ENCODE measurements around the gene SCN1A.

SCN1A gene

GRCh38 chr2:166090908-166091307 is 36.9 kb downstream of the SCN1A start:
- Histone ChIP-seq H3K4me3 (ENCODE audit: low read length) (peak overlapping the region; percentile 27), H3K4me1 (ENCODE audit: insufficient read depth, low read length) (peaks cover 11% of the 10 kb centered on the region), H3K36me3 (ENCODE audit: insufficient read depth, low read length) (no peaks in the 10 kb centered on the region), H3K9me3 (ENCODE audit: low read length) (no peaks in the 10 kb centered on the region), H3K27me3 (ENCODE audit: insufficient read depth, low read length) (no peaks in the 10 kb centered on the region), H2AFZ (ENCODE audit: low read depth, low read length) (peak overlapping the region; percentile 85)

- Histone ChIP-seq H3K36me3 (ENCODE audit: insufficient read depth, low read length) (no peaks in the 10 kb centered on the region), H3K27me3 (ENCODE audit: insufficient read depth, low read length) (no peaks in the 10 kb centered on the region), H3K4me1 (ENCODE audit: insufficient read depth, low read length) (peaks cover 11% of the 10 kb centered on the region), H3K4me3 (ENCODE audit: low read length) (no peak overlapping the region), H3K9me3 (ENCODE audit: low read length) (no peaks in the 10 kb centered on the region), H2AFZ (ENCODE audit: low read depth, low read length) (no peak overlapping the region)
Measured at GRCh38 chr2:166090346-166090745, 37.5 kb downstream of the SCN1A start.

GRCh38 chr2:166088634-166089033 is 39.2 kb downstream of the SCN1A start:
- H3K36me3 ChIP-seq (ENCODE audit: insufficient read depth, low read length): no peaks in the 10 kb centered on the region
- no peaks in the 10 kb centered on the region for H3K27me3 ChIP-seq (ENCODE audit: insufficient read depth, low read length)
- no peaks in the 10 kb centered on the region for H3K9me3 ChIP-seq (ENCODE audit: low read length)
- H3K4me3 ChIP-seq (ENCODE audit: low read length): no peak overlapping the region
- no peak overlapping the region for H2AFZ ChIP-seq (ENCODE audit: low read depth, low read length)
- peaks cover 19% of the 10 kb centered on the region for H3K4me1 ChIP-seq (ENCODE audit: insufficient read depth, low read length)

- peak overlapping the region; percentile 5 for H2AFZ ChIP-seq (ENCODE audit: low read depth, low read length)
Measured at GRCh38 chr2:166084301-166084700, 43.5 kb downstream of the SCN1A start.

GRCh38 chr2:166082736-166083135 is 45.1 kb downstream of the SCN1A start:
- H2AFZ ChIP-seq (ENCODE audit: low read depth, low read length): no peak overlapping the region
- no peaks in the 10 kb centered on the region for H3K36me3 ChIP-seq (ENCODE audit: insufficient read depth, low read length)
- no peaks in the 10 kb centered on the region for H3K27me3 ChIP-seq (ENCODE audit: insufficient read depth, low read length)
- H3K4me1 ChIP-seq (ENCODE audit: insufficient read depth, low read length): peaks cover 9% of the 10 kb centered on the region
- no peak overlapping the region for H3K4me3 ChIP-seq (ENCODE audit: low read length)
- H3K9me3 ChIP-seq (ENCODE audit: low read length): no peaks in the 10 kb centered on the region

More at GRCh38 chr2:166084301-166084700, 43.5 kb downstream of the SCN1A start:
- H3K27me3 ChIP-seq (ENCODE audit: insufficient read depth, low read length): no peaks in the 10 kb centered on the region
- H3K4me1 ChIP-seq (ENCODE audit: insufficient read depth, low read length): peaks cover 9% of the 10 kb centered on the region
- H3K9me3 ChIP-seq (ENCODE audit: low read length): no peaks in the 10 kb centered on the region
- no peak overlapping the region for H3K4me3 ChIP-seq (ENCODE audit: low read length)
- no peaks in the 10 kb centered on the region for H3K36me3 ChIP-seq (ENCODE audit: insufficient read depth, low read length)

- H3K36me3 ChIP-seq (ENCODE audit: insufficient read depth, low read length): no peaks in the 10 kb centered on the region
- H3K9me3 ChIP-seq (ENCODE audit: low read length): no peaks in the 10 kb centered on the region
- no peaks in the 10 kb centered on the region for H3K27me3 ChIP-seq (ENCODE audit: insufficient read depth, low read length)
- H3K4me3 ChIP-seq (ENCODE audit: low read length): no peak overlapping the region
- H2AFZ ChIP-seq (ENCODE audit: low read depth, low read length): no peak overlapping the region
- peaks cover 9% of the 10 kb centered on the region for H3K4me1 ChIP-seq (ENCODE audit: insufficient read depth, low read length)
Measured at GRCh38 chr2:166081852-166082251, 46.0 kb downstream of the SCN1A start.

- H3K36me3 ChIP-seq (ENCODE audit: insufficient read depth, low read length): no peaks in the 10 kb centered on the region
- H2AFZ ChIP-seq (ENCODE audit: low read depth, low read length): no peak overlapping the region
- H3K9me3 ChIP-seq (ENCODE audit: low read length): no peaks in the 10 kb centered on the region
- no peak overlapping the region for H3K4me3 ChIP-seq (ENCODE audit: low read length)
- no peaks in the 10 kb centered on the region for H3K27me3 ChIP-seq (ENCODE audit: insufficient read depth, low read length)
- peaks cover 9% of the 10 kb centered on the region for H3K4me1 ChIP-seq (ENCODE audit: insufficient read depth, low read length)
Measured at GRCh38 chr2:166081131-166081632, 46.6 kb downstream of the SCN1A start.

GRCh38 chr2:166074430-166074829 is 53.4 kb downstream of the SCN1A start:
- Histone ChIP-seq H3K4me1 (ENCODE audit: insufficient read depth, low read length) (no peaks in the 10 kb centered on the region), H3K9me3 (ENCODE audit: low read length) (no peaks in the 10 kb centered on the region), H3K27me3 (ENCODE audit: insufficient read depth, low read length) (no peaks in the 10 kb centered on the region), H2AFZ (ENCODE audit: low read depth, low read length) (no peak overlapping the region), H3K36me3 (ENCODE audit: insufficient read depth, low read length) (no peaks in the 10 kb centered on the region), H3K4me3 (ENCODE audit: low read length) (no peak overlapping the region)

- H3K27me3 ChIP-seq (ENCODE audit: insufficient read depth, low read length): no peaks in the 10 kb centered on the region
- no peak overlapping the region for H3K4me3 ChIP-seq (ENCODE audit: low read length)
- H3K36me3 ChIP-seq (ENCODE audit: insufficient read depth, low read length): no peaks in the 10 kb centered on the region
- no peaks in the 10 kb centered on the region for H3K9me3 ChIP-seq (ENCODE audit: low read length)
- H3K4me1 ChIP-seq (ENCODE audit: insufficient read depth, low read length): no peaks in the 10 kb centered on the region
- no peak overlapping the region for H2AFZ ChIP-seq (ENCODE audit: low read depth, low read length)
Measured at GRCh38 chr2:166074011-166074410, 53.8 kb downstream of the SCN1A start.

GRCh38 chr2:166070231-166070630 is 57.6 kb downstream of the SCN1A start:
- Histone ChIP-seq H3K4me1 (ENCODE audit: insufficient read depth, low read length) (no peaks in the 10 kb centered on the region), H3K9me3 (ENCODE audit: low read length) (no peaks in the 10 kb centered on the region), H3K36me3 (ENCODE audit: insufficient read depth, low read length) (no peaks in the 10 kb centered on the region), H3K4me3 (ENCODE audit: low read length) (no peak overlapping the region), H2AFZ (ENCODE audit: low read depth, low read length) (no peak overlapping the region), H3K27me3 (ENCODE audit: insufficient read depth, low read length) (no peaks in the 10 kb centered on the region)

GRCh38 chr2:166068981-166069380 is 58.8 kb downstream of the SCN1A start:
- H3K9me3 ChIP-seq (ENCODE audit: low read length): no peaks in the 10 kb centered on the region
- H3K4me1 ChIP-seq (ENCODE audit: insufficient read depth, low read length): no peaks in the 10 kb centered on the region
- no peaks in the 10 kb centered on the region for H3K36me3 ChIP-seq (ENCODE audit: insufficient read depth, low read length)
- H2AFZ ChIP-seq (ENCODE audit: low read depth, low read length): no peak overlapping the region
- H3K27me3 ChIP-seq (ENCODE audit: insufficient read depth, low read length): no peaks in the 10 kb centered on the region
- no peak overlapping the region for H3K4me3 ChIP-seq (ENCODE audit: low read length)

GRCh38 chr2:166067229-166067628 is 60.6 kb downstream of the SCN1A start:
- Histone ChIP-seq H3K4me3 (ENCODE audit: low read length) (no peak overlapping the region), H3K27me3 (ENCODE audit: insufficient read depth, low read length) (no peaks in the 10 kb centered on the region), H3K9me3 (ENCODE audit: low read length) (no peaks in the 10 kb centered on the region), H3K36me3 (ENCODE audit: insufficient read depth, low read length) (no peaks in the 10 kb centered on the region), H2AFZ (ENCODE audit: low read depth, low read length) (no peak overlapping the region), H3K4me1 (ENCODE audit: insufficient read depth, low read length) (no peaks in the 10 kb centered on the region)

- no peak overlapping the region for H2AFZ ChIP-seq (ENCODE audit: low read depth, low read length)
- H3K4me3 ChIP-seq (ENCODE audit: low read length): no peak overlapping the region
- no peaks in the 10 kb centered on the region for H3K4me1 ChIP-seq (ENCODE audit: insufficient read depth, low read length)
- H3K27me3 ChIP-seq (ENCODE audit: insufficient read depth, low read length): no peaks in the 10 kb centered on the region
- no peaks in the 10 kb centered on the region for H3K36me3 ChIP-seq (ENCODE audit: insufficient read depth, low read length)
- H3K9me3 ChIP-seq (ENCODE audit: low read length): no peaks in the 10 kb centered on the region
Measured at GRCh38 chr2:166060191-166060590, 67.6 kb downstream of the SCN1A start.

GRCh38 chr2:166057370-166058164 is 70.3 kb downstream of the SCN1A start:
- H3K4me3 ChIP-seq (ENCODE audit: low read length): no peak overlapping the region

More at GRCh38 chr2:166057370-166058164, 70.3 kb downstream of the SCN1A start:
- H3K36me3 ChIP-seq (ENCODE audit: insufficient read depth, low read length): no peaks in the 10 kb centered on the region
- no peaks in the 10 kb centered on the region for H3K9me3 ChIP-seq (ENCODE audit: low read length)
- H3K4me1 ChIP-seq (ENCODE audit: insufficient read depth, low read length): no peaks in the 10 kb centered on the region
- H3K27me3 ChIP-seq (ENCODE audit: insufficient read depth, low read length): no peaks in the 10 kb centered on the region
- H2AFZ ChIP-seq (ENCODE audit: low read depth, low read length): no peak overlapping the region
